ENCODE measurements around the gene GPR37L1. TPM values are rescaled to one million over a fixed set of nuclear protein-coding genes. Genes with fewer than 3 reads are reported as not detected.
"Not testable (repeated sequence)": the region's sequence is repeated elsewhere in the genome, so short reads cannot be mapped to it uniquely, and the experiment has no call there.

GPR37L1 gene
- total and polyA plus RNA-seq, 2 donors = under 0.01 to 0.09 TPM

GRCh38 chr1:202167054-202167453 is 44.3 kb downstream of the GPR37L1 start:
- H3K36me3 ChIP-seq (ENCODE audit: control insufficient read depth in 2 of 2, insufficient read depth in 2 of 2, low read length in 1 of 2); H3K9me3 ChIP-seq (ENCODE audit: control insufficient read depth in 2 of 2, insufficient read depth in 1 of 2, low read length in 1 of 2); H3K27ac ChIP-seq (ENCODE audit: low read depth in 1 of 2, low read length in 1 of 2); H3K4me3 ChIP-seq (ENCODE audit: low read length in 2 of 2); H3K27me3 ChIP-seq (ENCODE audit: control insufficient read depth in 2 of 2, insufficient read depth in 1 of 2, low read length in 1 of 2); DNase-seq (ENCODE audit: low read depth in 6 of 9, low spot score in 9 of 9): not testable (repeated sequence)
- WGBS = 98% methylated on average over 13 of the region's 13 CpGs
- peaks cover 52 to 60% of the 10 kb centered on the region in 2 donors for H3K4me1 ChIP-seq (ENCODE audit: control insufficient read depth in 2 of 2, insufficient read depth in 2 of 2, low read length in 2 of 2)

- Histone ChIP-seq H3K36me3 (ENCODE audit: control insufficient read depth in 2 of 2, insufficient read depth in 2 of 2, low read length in 1 of 2) (no peaks in the 10 kb centered on the region), H3K4me1 (ENCODE audit: control insufficient read depth in 2 of 2, insufficient read depth in 2 of 2, low read length in 2 of 2) (peaks cover 44 to 52% of the 10 kb centered on the region in 2 donors), H3K4me3 (ENCODE audit: low read length in 2 of 2) (no peak overlapping the region), H3K27me3 (ENCODE audit: control insufficient read depth in 2 of 2, insufficient read depth in 1 of 2, low read length in 1 of 2) (no peaks in the 10 kb centered on the region), H3K9me3 (ENCODE audit: control insufficient read depth in 2 of 2, insufficient read depth in 1 of 2, low read length in 1 of 2) (peaks cover 0 to 5% of the 10 kb centered on the region in 2 donors), H3K27ac (ENCODE audit: low read depth in 1 of 2, low read length in 1 of 2) (no peak overlapping the region)
- 90% methylated on average over 18 of the region's 18 CpGs for WGBS
- no peak for DNase-seq (ENCODE audit: low read depth in 6 of 9, low spot score in 9 of 9)
These were observed 45.1 kb downstream of the GPR37L1 start for GRCh38 chr1:202167708-202168415.

DNA sequence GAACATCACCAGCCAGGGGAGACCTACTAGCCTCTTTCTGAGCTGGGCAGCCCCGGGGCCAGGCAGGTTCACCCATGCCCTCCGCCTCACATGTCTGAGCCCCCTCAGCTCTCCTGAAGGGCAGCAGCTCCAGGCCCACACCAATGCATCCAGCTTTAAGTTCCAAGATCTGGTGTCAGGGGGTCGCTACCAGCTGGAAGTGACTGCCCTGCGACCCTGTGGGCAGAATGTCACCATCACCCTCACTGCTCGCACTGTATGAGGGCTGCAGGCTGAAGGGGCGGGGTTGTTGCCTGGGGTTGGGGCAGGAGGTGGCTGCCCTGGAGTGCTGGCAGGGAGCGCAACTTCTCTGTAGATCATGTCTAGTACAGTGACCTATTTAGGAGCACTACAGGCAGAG is 46.1 kb downstream of the GPR37L1 start:
- no peaks in the 10 kb centered on the region for H3K27me3 ChIP-seq (ENCODE audit: control insufficient read depth in 2 of 2, insufficient read depth in 1 of 2, low read length in 1 of 2)
- 97% methylated on average over 7 of the region's 7 CpGs for WGBS
- H3K9me3 ChIP-seq (ENCODE audit: control insufficient read depth in 2 of 2, insufficient read depth in 1 of 2, low read length in 1 of 2) = peaks cover 0 to 5% of the 10 kb centered on the region in 2 donors
- H3K4me3 ChIP-seq (ENCODE audit: low read length in 2 of 2) = no peak overlapping the region
- DNase-seq (ENCODE audit: low read depth in 6 of 9, low spot score in 9 of 9) = no peak
- H3K36me3 ChIP-seq (ENCODE audit: control insufficient read depth in 2 of 2, insufficient read depth in 2 of 2, low read length in 1 of 2) = no peaks in the 10 kb centered on the region
- H3K27ac ChIP-seq (ENCODE audit: low read depth in 1 of 2, low read length in 1 of 2) = no peak overlapping the region
- H3K4me1 ChIP-seq (ENCODE audit: control insufficient read depth in 2 of 2, insufficient read depth in 2 of 2, low read length in 2 of 2) = peaks cover 35 to 42% of the 10 kb centered on the region in 2 donors

DNA sequence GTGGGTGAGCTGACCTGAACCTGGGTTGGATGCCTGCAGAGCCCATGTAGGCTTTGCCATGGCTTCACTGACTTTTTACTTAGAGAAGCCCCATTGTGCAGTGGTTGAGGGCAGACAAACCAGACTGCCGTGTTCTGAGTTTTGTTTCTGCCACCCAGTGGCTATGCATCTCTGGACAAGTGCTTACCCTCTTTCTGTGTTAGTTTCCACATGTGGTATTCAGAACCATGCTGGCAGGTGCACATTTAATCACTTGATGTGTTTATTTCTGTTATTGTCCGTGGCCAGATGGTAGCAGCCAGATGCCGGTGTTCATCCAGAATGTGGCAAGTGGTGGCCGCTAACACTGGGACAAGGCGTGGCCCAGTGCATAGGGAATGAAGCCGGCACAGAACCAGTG is 48.0 kb downstream of the GPR37L1 start:
- 77% methylated on average over 6 of the region's 6 CpGs for WGBS
- Histone ChIP-seq H3K4me3 (ENCODE audit: low read length in 2 of 2) (no peak overlapping the region), H3K36me3 (ENCODE audit: control insufficient read depth in 2 of 2, insufficient read depth in 2 of 2, low read length in 1 of 2) (no peaks in the 10 kb centered on the region), H3K4me1 (ENCODE audit: control insufficient read depth in 2 of 2, insufficient read depth in 2 of 2, low read length in 2 of 2) (peaks cover 16 to 23% of the 10 kb centered on the region in 2 donors), H3K27me3 (ENCODE audit: control insufficient read depth in 2 of 2, insufficient read depth in 1 of 2, low read length in 1 of 2) (no peaks in the 10 kb centered on the region), H3K9me3 (ENCODE audit: control insufficient read depth in 2 of 2, insufficient read depth in 1 of 2, low read length in 1 of 2) (no peaks in the 10 kb centered on the region), H3K27ac (ENCODE audit: low read depth in 1 of 2, low read length in 1 of 2) (no peak overlapping the region)
- DNase-seq (ENCODE audit: low read depth in 6 of 9, low spot score in 9 of 9) = peak in 1 of 9 donors; percentile 30

DNA sequence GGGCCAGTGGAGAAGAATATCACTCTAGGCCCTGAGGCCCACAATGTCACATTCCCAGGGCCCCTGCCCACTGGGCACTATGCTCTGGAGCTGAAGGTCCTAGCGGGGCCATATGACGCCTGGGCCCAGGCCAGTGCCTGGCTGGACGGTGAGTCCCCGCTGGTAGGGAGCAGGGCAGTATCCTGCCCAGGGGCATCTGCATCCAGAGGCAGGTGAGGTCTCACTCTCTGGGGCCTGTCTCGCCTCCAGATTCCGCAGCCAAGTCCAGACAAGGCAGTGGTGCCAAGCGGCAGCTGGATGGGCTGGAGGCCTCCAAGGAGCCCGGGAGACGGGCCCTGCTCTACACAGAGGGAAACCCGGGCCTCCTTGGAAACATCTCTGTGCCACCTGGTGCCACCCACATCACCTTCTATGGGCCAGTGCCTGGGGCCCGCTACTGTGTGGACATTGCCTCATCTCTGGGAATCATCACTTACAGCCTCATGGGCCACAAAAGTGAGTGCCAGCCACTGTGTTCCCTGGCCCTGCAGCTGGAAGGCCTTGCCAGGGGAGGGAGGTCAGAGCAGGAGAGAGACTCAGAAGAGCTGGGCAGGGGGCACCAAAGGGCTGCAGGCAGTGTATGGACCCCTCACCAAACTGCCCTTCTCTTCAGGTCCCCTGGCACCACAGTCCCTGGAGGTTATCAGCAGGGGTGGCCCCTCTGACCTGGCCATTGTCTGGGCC is 48.7 kb downstream of the GPR37L1 start:
- WGBS = 97% methylated on average over 11 of the region's 11 CpGs
- Histone ChIP-seq H3K9me3 (ENCODE audit: control insufficient read depth in 2 of 2, insufficient read depth in 1 of 2, low read length in 1 of 2) (no peaks in the 10 kb centered on the region), H3K4me3 (ENCODE audit: low read length in 2 of 2) (no peak overlapping the region), H3K4me1 (ENCODE audit: control insufficient read depth in 2 of 2, insufficient read depth in 2 of 2, low read length in 2 of 2) (peaks cover 9 to 16% of the 10 kb centered on the region in 2 donors), H3K27me3 (ENCODE audit: control insufficient read depth in 2 of 2, insufficient read depth in 1 of 2, low read length in 1 of 2) (no peaks in the 10 kb centered on the region), H3K36me3 (ENCODE audit: control insufficient read depth in 2 of 2, insufficient read depth in 2 of 2, low read length in 1 of 2) (no peaks in the 10 kb centered on the region), H3K27ac (ENCODE audit: low read depth in 1 of 2, low read length in 1 of 2) (no peak overlapping the region)
- no peak for DNase-seq (ENCODE audit: low read depth in 6 of 9, low spot score in 9 of 9)

DNA sequence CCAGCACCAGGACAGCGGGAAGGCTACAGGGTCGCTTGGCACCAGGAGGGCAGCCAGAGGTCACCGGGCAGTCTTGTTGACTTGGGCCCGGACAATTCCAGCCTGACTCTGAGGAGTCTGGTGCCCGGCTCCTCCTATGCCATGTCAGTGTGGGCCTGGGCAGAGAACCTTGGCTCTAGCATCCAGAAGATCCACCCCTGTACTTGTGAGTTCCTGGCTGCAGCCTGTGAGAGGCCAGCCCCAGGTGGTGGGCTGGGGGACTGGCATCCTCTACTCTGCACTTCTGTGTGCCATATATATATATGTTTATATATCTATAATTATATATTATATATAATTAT is 49.3 kb downstream of the GPR37L1 start:
- 100% methylated on average over 5 of the region's 5 CpGs for WGBS
- H3K9me3 ChIP-seq (ENCODE audit: control insufficient read depth in 2 of 2, insufficient read depth in 1 of 2, low read length in 1 of 2) = no peaks in the 10 kb centered on the region
- no peak for DNase-seq (ENCODE audit: low read depth in 6 of 9, low spot score in 9 of 9)
- H3K27ac ChIP-seq (ENCODE audit: low read depth in 1 of 2, low read length in 1 of 2) = no peak overlapping the region
- no peak overlapping the region for H3K4me3 ChIP-seq (ENCODE audit: low read length in 2 of 2)
- no peaks in the 10 kb centered on the region for H3K36me3 ChIP-seq (ENCODE audit: control insufficient read depth in 2 of 2, insufficient read depth in 2 of 2, low read length in 1 of 2)
- H3K4me1 ChIP-seq (ENCODE audit: control insufficient read depth in 2 of 2, insufficient read depth in 2 of 2, low read length in 2 of 2) = peaks cover 6 to 11% of the 10 kb centered on the region in 2 donors
- H3K27me3 ChIP-seq (ENCODE audit: control insufficient read depth in 2 of 2, insufficient read depth in 1 of 2, low read length in 1 of 2) = no peaks in the 10 kb centered on the region

GRCh38 chr1:202173993-202174392 is 51.3 kb downstream of the GPR37L1 start:
- no peaks in the 10 kb centered on the region for H3K9me3 ChIP-seq (ENCODE audit: control insufficient read depth in 2 of 2, insufficient read depth in 1 of 2, low read length in 1 of 2)
- DNase-seq (ENCODE audit: low read depth in 6 of 9, low spot score in 9 of 9) = no peak
- 91% methylated on average over 7 of the region's 7 CpGs for WGBS

GRCh38 chr1:202176949-202177927 is 54.5 kb downstream of the GPR37L1 start:
- Histone ChIP-seq H3K9me3 (ENCODE audit: control insufficient read depth in 2 of 2, insufficient read depth in 1 of 2, low read length in 1 of 2) (no peaks in the 10 kb centered on the region), H3K4me1 (ENCODE audit: control insufficient read depth in 2 of 2, insufficient read depth in 2 of 2, low read length in 2 of 2) (no peaks in the 10 kb centered on the region), H3K4me3 (ENCODE audit: low read length in 2 of 2) (no peak overlapping the region), H3K27ac (ENCODE audit: low read depth in 1 of 2, low read length in 1 of 2) (no peak overlapping the region), H3K36me3 (ENCODE audit: control insufficient read depth in 2 of 2, insufficient read depth in 2 of 2, low read length in 1 of 2) (no peaks in the 10 kb centered on the region), H3K27me3 (ENCODE audit: control insufficient read depth in 2 of 2, insufficient read depth in 1 of 2, low read length in 1 of 2) (no peaks in the 10 kb centered on the region)
- no peak for DNase-seq (ENCODE audit: low read depth in 6 of 9, low spot score in 9 of 9)
- 95% methylated on average over 29 of the region's 29 CpGs for WGBS

More at GRCh38 chr1:202173993-202174392, 51.3 kb downstream of the GPR37L1 start:
- Histone ChIP-seq H3K4me1 (ENCODE audit: control insufficient read depth in 2 of 2, insufficient read depth in 2 of 2, low read length in 2 of 2) (peaks cover 6% of the 10 kb centered on the region in 2 donors), H3K27ac (ENCODE audit: low read depth in 1 of 2, low read length in 1 of 2) (no peak overlapping the region), H3K27me3 (ENCODE audit: control insufficient read depth in 2 of 2, insufficient read depth in 1 of 2, low read length in 1 of 2) (no peaks in the 10 kb centered on the region), H3K4me3 (ENCODE audit: low read length in 2 of 2) (no peak overlapping the region), H3K36me3 (ENCODE audit: control insufficient read depth in 2 of 2, insufficient read depth in 2 of 2, low read length in 1 of 2) (no peaks in the 10 kb centered on the region)

Data from thymus (tissue), 11 donors.